GM12878 (cell line): Measurements from ENCODE around the gene IPPK.

ENCODE experiments used
- CBFB ChIP-seq: IDR thresholded peaks from 2 replicates; pipeline ENCODE4 v1.6.1; 2016; ENCODE audit warnings: antibody characterized with exemption, low read depth
- TF ChIP-seq, protein P1 (sequence below): IDR thresholded peaks from 2 replicates; pipeline ENCODE4 v1.6.1; 2012; ENCODE audit warnings: mild to moderate bottlenecking, low read depth, low read length

GRCh38 chr9:92719028-92719647, 49.2 kb upstream of the IPPK start:
- no peak for TF ChIP-seq CBFB
- TF ChIP-seq, protein P1, sequence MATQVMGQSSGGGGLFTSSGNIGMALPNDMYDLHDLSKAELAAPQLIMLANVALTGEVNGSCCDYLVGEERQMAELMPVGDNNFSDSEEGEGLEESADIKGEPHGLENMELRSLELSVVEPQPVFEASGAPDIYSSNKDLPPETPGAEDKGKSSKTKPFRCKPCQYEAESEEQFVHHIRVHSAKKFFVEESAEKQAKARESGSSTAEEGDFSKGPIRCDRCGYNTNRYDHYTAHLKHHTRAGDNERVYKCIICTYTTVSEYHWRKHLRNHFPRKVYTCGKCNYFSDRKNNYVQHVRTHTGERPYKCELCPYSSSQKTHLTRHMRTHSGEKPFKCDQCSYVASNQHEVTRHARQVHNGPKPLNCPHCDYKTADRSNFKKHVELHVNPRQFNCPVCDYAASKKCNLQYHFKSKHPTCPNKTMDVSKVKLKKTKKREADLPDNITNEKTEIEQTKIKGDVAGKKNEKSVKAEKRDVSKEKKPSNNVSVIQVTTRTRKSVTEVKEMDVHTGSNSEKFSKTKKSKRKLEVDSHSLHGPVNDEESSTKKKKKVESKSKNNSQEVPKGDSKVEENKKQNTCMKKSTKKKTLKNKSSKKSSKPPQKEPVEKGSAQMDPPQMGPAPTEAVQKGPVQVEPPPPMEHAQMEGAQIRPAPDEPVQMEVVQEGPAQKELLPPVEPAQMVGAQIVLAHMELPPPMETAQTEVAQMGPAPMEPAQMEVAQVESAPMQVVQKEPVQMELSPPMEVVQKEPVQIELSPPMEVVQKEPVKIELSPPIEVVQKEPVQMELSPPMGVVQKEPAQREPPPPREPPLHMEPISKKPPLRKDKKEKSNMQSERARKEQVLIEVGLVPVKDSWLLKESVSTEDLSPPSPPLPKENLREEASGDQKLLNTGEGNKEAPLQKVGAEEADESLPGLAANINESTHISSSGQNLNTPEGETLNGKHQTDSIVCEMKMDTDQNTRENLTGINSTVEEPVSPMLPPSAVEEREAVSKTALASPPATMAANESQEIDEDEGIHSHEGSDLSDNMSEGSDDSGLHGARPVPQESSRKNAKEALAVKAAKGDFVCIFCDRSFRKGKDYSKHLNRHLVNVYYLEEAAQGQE = no peak
